SJCRH30 (cell line): ENCODE measurements around the gene NDUFC2. TPM values are rescaled to one million over a fixed set of nuclear protein-coding genes. Genes with fewer than 3 reads are reported as not detected.

Experiments
- total RNA-seq: library from RNA; depleted of rRNA; stranded (reverse); fragments of >200 nt; shearing (Covaris generic); gene quantifications from 2 replicates; pipeline ENCODE4 v1.2.3, GENCODE V29; 2014; rRNA removed

NDUFC2 gene
- total RNA-seq, 1 experiment from 2014 or later, result 135 TPM

Other genes starting within 250 kb of the NDUFC2 start
- gene INTS4, start 85.2 kb downstream of the NDUFC2 start, total RNA-seq, result 31.6 and 33.0 TPM in 2 replicates
- gene KCTD14, start 56.6 kb downstream of the NDUFC2 start, total RNA-seq, result 0.15 and 0.24 TPM in 2 replicates
- not detected in 2 replicates for gene THRSP, start 16.0 kb downstream of the NDUFC2 start, total RNA-seq
- 63.0 and 63.6 TPM in 2 replicates for gene ALG8, start 59.8 kb upstream of the NDUFC2 start, total RNA-seq
- 2.2 TPM in 2 replicates for gene KCTD21, start 108.8 kb upstream of the NDUFC2 start, total RNA-seq
- 3.0 and 5.1 TPM in 2 replicates for gene USP35, start 109.1 kb upstream of the NDUFC2 start, total RNA-seq